ENCODE results near the gene HDAC10.

Gene HDAC10

DNA sequence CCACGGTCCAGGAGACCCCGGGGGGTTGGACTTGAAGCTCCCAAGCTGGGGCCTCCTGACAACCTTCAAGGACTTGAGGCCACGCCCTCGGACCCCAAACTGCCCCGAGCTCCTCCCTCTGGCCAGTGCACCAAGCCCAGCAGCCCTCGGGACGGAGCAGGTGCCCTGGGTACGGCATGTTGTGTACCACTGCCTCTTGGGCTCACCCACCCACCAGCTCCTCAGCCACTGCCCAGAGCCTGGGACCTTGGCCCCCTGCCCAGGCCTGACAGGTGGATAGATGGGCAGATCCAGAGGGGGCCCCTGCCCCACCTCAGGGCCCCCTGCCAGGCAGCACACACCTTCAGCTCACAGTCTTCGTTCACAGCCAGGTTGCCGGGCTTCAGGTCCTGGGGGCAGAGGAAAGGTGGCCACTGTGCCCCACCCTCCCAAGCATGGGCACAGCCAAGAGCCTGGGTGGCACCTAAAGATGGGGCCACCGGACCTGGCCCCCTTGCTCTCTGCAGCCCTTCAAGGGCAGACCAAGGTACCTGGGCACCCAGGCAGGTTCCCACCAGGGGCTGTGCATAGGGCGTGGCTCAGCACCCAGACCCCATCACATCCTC, 5.3 kb upstream of the HDAC10 start:
- no peak for DNase-seq (ENCODE audit: low read depth in 2 of 2)

- no peak for DNase-seq (ENCODE audit: low read depth in 2 of 2)
Observed at GRCh38 chr22:50255607-50256006, 4.5 kb upstream of the HDAC10 start.

DNA sequence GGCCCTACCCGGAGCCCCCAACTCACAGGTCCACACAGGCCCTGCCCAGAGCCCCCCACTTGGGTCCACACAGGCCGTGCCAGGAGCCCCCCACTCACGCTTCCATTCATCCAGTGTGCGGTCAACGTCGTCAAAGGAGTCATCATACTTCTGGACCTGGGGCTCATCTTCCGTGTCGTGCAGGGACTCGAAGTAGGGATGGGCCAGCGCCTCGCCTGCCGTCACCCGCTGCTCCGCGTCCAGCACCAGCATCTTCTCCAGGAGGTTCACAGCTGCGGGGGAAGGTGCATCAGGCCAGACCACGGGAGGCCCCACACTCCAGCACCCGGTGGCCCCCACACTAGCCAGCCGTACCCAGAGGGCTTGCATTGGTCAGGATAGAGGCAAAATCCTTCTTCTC, 4.0 kb upstream of the HDAC10 start:
- DNase-seq (ENCODE audit: low read depth in 2 of 2): no peak

DNA sequence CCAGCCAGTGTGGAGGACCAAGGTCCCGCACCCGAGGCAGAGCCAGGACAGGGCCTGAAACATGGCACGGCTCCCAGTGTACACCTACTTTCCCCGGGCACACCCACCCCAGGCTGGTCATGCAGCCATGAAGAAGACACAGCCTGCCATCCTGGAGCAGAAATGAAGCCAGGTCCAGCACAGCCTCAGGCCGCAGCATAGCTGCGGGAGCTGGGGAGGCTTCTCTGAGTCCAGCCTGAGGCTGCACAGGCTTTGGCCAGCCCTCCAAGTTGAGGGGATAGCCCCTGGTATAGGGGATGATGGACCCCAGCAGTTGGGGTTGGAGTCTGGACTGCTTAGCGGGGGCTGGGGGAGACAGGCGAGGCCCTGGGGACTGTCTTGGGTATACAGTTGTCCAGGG, 2.9 kb upstream of the HDAC10 start:
- DNase-seq (ENCODE audit: low read depth in 2 of 2): no peak

GRCh38 chr22:50253046-50253915, 2.2 kb upstream of the HDAC10 start:
- no peak for DNase-seq (ENCODE audit: low read depth in 2 of 2)

- DNase-seq (ENCODE audit: low read depth in 2 of 2): no peak
Observed at GRCh38 chr22:50252082-50253045, 1.3 kb upstream of the HDAC10 start.

DNA sequence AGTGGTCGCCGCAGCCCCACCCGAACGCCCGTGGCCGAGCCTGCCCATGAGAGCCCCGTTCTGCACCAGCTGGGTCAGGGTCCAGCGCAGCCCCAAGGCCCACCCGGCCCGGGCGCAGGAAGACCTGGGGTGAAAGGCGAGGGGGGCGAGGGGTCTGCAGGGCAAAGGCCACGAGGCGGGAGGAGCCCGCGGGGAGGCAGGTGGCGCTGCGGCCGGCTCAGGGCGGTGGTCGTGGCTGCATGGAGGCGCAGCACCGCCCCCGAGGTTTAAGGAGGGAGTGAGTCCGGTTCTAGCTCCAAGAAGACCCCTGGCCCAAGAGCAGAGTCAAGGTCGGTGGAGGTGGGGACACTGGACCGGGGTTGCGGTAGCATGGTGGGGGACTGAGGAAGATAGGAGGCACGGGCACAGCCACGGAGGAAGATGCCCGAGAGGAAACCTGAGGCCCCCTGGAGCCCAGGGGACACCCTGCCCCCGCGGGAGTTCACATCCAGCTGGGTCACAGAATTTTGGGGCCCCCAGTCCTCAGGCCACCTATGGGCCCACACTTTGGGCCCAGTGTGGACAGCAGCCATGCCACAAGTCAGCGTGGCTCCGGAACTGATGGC, 514 bp upstream of the HDAC10 start:
- no peak for DNase-seq (ENCODE audit: low read depth in 2 of 2)

DNA sequence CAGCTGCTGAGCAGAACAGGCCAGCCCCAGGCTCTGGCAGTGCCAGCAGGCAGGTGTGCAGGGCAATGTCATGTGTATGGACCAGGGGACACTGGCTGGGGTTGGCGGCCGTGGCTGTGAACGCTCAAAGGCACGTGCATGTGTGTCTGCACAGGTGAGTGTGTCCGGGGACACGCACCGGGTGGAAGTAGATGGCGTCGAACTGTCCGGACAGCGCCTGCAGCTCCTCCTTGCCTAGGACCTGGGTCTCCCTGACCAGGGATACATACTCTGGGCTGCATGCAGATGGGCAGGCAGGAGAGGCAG, 863 bp downstream of the HDAC10 start:
- no peak for DNase-seq (ENCODE audit: low read depth in 2 of 2)

DNA sequence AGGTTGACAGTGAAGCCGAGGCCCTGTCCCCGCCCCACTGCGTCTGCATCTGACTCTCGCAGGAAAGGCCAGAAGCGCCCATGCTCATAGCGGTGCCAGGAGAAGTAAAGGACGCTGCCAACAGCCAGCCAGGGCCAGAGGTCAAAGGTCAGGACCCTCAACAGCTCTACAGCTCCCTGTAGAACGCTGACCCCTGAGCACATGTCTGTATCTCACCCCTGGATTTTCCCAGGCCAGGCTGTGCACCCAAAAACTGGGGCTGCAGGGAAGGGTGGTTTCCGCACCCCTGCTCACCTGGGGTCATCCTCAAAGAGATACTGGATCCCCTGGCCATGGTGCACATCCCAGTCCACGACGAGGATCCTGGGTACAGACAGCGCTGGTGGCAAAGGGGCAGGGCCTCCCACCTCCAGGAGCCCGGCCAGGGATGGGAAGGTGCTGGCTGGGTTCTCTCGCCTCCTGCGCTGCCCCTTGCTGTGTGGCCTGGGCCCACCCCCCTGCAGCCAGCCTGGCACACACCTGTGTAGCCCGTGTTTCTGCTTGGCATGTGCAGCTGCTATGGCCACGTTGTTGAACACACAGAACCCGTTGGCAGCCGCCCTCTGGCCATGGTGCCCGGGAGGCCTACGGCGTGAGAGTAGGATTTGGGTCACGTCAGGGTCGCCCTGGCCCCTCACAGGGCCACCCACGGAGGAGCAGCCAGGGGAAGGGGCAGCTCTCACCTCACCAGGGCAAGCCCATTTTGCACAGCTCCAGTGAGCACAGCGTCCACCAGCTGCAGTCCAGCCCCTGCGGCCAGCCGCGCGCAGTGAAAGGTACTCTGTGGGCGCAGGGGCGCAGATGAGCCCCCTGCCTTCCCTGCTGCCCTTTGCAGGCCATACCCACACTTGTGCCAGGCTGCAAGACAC, 1.5 kb downstream of the HDAC10 start:
- no peak for DNase-seq (ENCODE audit: low read depth in 2 of 2)

DNA sequence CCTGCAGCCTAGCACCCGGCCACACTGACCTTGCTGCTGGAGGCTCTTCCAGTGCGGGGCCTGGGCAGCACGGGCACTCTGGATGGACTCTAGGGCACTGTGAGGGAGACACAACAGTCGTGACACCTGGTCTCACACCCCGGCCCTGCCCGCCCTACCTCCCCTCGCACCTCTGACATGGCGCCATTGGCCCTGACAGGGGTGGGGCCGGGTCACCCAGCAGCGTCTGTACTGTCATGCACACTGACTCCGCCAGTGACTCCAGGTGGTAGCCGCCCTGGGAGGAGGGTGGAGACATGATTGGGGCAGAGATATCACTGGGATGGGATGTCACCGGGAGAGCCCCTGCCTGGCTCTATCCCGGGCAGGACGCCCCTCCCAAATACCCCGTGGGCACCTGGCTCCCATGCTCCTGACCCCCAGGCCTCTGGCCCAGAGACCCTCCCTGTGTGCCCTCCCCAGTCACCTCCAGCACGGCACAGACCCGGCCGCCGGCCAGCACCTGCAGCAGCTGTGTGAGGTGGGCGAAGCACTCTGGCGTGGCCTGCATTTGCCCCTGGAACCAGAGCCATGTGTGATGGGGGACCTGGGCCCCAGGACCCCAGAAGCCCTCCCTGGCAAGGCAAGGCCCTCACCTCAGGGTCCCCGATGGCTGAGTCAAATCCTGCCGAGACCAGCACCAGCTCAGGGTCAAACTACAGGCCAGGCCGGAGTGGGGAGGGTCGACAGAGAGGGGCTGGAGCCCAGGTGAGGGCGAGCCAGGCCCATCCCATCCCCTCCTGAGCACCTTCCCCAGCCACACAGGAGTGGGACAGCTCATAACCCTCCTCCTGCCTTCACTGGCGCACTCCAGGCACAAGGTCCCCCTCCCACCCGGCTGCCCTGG, 2.6 kb downstream of the HDAC10 start:
- no peak for DNase-seq (ENCODE audit: low read depth in 2 of 2)

DNA sequence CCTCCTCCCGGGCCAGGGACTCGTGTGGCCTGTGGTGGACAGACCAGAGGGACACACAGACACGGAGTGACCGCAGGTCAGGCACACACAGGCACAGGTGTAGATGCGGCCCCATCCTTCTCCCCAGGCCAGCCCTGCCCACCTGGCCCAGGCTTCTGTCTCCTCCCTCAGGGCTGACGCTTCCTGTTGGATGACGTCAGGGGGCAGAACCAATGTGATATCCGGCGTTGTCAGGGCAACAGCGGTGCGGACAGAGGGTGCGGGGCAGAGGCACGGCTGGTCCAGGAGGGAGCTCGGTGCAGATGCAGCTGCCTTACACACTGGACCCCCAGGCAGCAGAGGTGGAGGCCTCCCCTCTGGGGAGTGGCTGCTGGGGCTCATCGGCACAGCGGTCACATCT, 3.3 kb downstream of the HDAC10 start:
- no peak for DNase-seq (ENCODE audit: low read depth in 2 of 2)

DNA sequence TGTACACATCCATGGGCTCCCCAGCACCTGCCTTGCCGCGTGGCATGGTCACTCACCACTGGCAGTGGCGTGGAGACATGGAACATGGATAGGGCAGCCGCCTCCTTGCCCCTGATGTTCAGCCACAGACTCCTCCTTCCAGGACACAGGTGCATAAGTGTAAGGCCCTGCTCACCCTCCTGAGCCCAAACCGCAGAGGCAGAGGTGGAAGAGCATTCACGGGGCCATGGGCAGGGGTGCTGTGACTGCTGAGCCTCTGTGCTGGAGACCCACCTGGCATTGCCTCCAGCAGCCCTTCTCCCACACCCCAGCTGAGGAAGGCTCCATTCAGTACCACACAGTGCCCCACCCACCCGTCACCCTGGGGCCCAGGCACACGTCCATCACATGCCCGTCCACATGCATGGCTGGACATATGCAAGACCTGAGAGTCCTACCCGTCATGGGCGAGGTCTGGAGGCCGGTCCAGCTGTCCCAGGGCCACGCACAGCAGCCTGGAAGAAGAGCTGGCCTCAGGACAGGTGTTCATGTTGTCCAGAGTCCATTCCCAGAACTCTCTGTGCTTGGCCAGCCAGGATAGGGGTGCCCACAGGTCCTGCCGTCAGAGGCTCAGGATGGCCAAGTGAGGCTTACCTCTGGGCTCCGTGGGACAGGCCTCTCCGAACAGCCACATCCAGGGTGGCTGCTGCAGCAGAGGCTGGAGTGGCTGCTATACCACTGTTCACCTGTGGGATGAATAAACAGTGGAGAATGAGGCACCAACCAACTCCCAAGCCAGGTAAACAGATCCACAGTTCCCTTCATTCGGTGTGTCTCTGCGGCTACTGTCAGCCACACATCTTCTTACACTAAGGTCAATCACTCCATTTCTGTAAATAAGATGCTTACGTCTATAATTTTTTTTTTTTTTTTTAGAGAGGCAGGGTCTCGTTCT, 4.6 kb downstream of the HDAC10 start:
- DNase-seq (ENCODE audit: low read depth in 2 of 2): no peak

GRCh38 chr22:50245214-50246072, 5.6 kb downstream of the HDAC10 start:
- no peak for DNase-seq (ENCODE audit: low read depth in 2 of 2)

DNA sequence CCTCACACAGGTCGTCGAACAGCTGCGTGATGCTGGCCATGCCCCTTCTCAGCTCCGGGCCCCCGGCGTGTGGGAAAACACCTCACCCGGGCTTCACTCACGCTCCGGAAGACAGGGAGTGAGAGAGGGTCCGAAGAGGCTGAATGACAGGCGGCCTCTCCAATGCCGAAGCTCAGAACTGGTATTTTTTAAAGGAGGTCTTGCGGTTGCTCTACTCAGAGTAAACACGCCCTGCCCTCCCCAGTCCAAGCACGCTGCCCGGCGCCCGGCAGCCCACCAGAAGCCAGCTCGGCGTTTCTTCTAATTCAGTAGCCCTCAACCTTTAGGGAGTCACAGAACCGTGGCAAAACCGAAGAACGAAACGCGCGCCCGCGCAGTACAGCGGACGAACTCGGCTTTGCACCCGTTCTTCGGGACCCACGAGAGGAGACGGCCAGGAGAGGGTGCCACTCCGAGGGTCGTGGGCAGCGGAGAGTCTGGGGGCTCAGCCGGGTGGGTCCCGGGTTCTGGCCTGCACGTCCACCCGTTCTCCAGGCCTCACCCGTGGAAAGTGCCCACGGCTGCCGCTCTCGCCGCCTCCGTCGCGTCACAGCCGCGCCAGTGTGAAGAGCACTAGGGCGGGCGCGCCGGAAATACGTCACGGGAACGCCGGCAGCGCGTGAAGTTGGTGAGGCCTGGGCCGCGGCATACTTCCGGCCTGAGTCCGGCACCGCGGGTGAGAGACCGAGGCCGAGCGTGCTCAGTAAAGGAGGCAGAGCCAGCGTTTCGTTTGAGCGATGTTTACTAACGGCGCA, 6.4 kb downstream of the HDAC10 start, which contains the start of gene TUBGCP6:
Gene TUBGCP6, minus strand, starts transcription at position 604 of the 794 bp plus-strand sequence. Its CDS starts 564 bp downstream, at position 40.
- DNase-seq (ENCODE audit: low read depth in 2 of 2): peak; percentile 71 to 77

- no peak for DNase-seq (ENCODE audit: low read depth in 2 of 2)
Observed at GRCh38 chr22:50243685-50244419, 7.2 kb downstream of the HDAC10 start.

- DNase-seq (ENCODE audit: low read depth in 2 of 2): no peak
Observed at GRCh38 chr22:50242406-50242949, 8.6 kb downstream of the HDAC10 start.

All from fibroblast of skin of left quadriceps (primary cell).